ENCODE results near the gene INIP. TPM values are rescaled to one million over a fixed set of nuclear protein-coding genes. Genes with fewer than 3 reads are reported as not detected.

The INIP gene
- total and polyA plus RNA-seq, 2 experiments from 2014 or later = 18.5 to 33.4 TPM

GRCh38 chr9:112655668-112656067 is 62.2 kb downstream of the INIP start:
- Histone ChIP-seq H3F3A (ENCODE audit: insufficient read depth) (no peaks in the 10 kb centered on the region), H3K9ac (no peak overlapping the region), H3K9me3 (ENCODE audit: low read depth) (no peaks in the 10 kb centered on the region), H3K4me2 (ENCODE audit: unreplicated experiment) (no peak overlapping the region), H3K27ac (no peak overlapping the region), H4K20me1 (ENCODE audit: insufficient read depth) (no peaks in the 10 kb centered on the region), H3K4me3 (no peak overlapping the region), H3K36me3 (ENCODE audit: low read depth) (0 out of 2 replicates have a peak, but pooled peaks cover 4% of the 10 kb centered on the region), H3K4me1 (ENCODE audit: insufficient read depth) (no peaks in the 10 kb centered on the region), H3K79me2 (ENCODE audit: insufficient read depth) (no peaks in the 10 kb centered on the region), H2AFZ (no peak overlapping the region), H3K9me2 (ENCODE audit: insufficient read depth) (no peaks in the 10 kb centered on the region), H3K27me3 (replicated peaks; ENCODE audit: insufficient read depth) (no peaks in the 10 kb centered on the region)
- no peak for DNase-seq
- 82 to 87% methylated on average over 3 of the region's 3 CpGs for WGBS, 2 experiments (ENCODE audit: low coverage in 1 of 2, low lambda C conversion rate in 2 of 2, missing lambda C conversion rate in 2 of 2)
- in situ Hi-C loops (cut with MboI) = no loop called here
- TF ChIP-seq EZH2phosphoT487 (IDR thresholded peaks at IDR 0.05; ENCODE audit: insufficient read depth, low read depth) (no peak), EZH2 (IDR thresholded peaks at IDR 0.05; ENCODE audit: insufficient read depth, poor library complexity, severe bottlenecking) (no peak)

- DNase-seq = no peak
- no peak overlapping the region for H3K9ac ChIP-seq
- no peaks in the 10 kb centered on the region for H3F3A ChIP-seq (ENCODE audit: insufficient read depth)
- in situ Hi-C loops (cut with MboI) = no loop called here
- whole genome bisulfite sequencing, 2 experiments (ENCODE audit: low coverage in 1 of 2, low lambda C conversion rate in 2 of 2, missing lambda C conversion rate in 2 of 2) = 83 to 88% methylated on average over 5 of the region's 5 CpGs
- no peaks in the 10 kb centered on the region for H3K9me3 ChIP-seq (ENCODE audit: low read depth)
- H3K27me3 ChIP-seq (replicated peaks; ENCODE audit: insufficient read depth) = no peaks in the 10 kb centered on the region
- H3K79me2 ChIP-seq (ENCODE audit: insufficient read depth) = no peaks in the 10 kb centered on the region
- H3K27ac ChIP-seq = no peak overlapping the region
- H3K4me2 ChIP-seq (ENCODE audit: unreplicated experiment) = no peak overlapping the region
- H2AFZ ChIP-seq = no peak overlapping the region
- no peak for TF ChIP-seq EZH2phosphoT487 (IDR thresholded peaks at IDR 0.05; ENCODE audit: insufficient read depth, low read depth)
- TF ChIP-seq EZH2 (IDR thresholded peaks at IDR 0.05; ENCODE audit: insufficient read depth, poor library complexity, severe bottlenecking) = no peak
- peaks cover 8% of the 10 kb centered on the region; the same call in 1 of the 2 replicates for H3K36me3 ChIP-seq (ENCODE audit: low read depth)
- H3K9me2 ChIP-seq (ENCODE audit: insufficient read depth) = no peaks in the 10 kb centered on the region
- H4K20me1 ChIP-seq (ENCODE audit: insufficient read depth) = no peaks in the 10 kb centered on the region
- no peak overlapping the region for H3K4me3 ChIP-seq
- H3K4me1 ChIP-seq (ENCODE audit: insufficient read depth) = no peaks in the 10 kb centered on the region
These were observed 63.6 kb downstream of the INIP start for GRCh38 chr9:112654282-112654681.

- Histone ChIP-seq H3F3A (ENCODE audit: insufficient read depth) (no peaks in the 10 kb centered on the region), H3K9ac (no peak overlapping the region), H3K9me2 (ENCODE audit: insufficient read depth) (no peaks in the 10 kb centered on the region), H3K79me2 (ENCODE audit: insufficient read depth) (no peaks in the 10 kb centered on the region), H4K20me1 (ENCODE audit: insufficient read depth) (no peaks in the 10 kb centered on the region), H3K36me3 (ENCODE audit: low read depth) (peaks cover 25% of the 10 kb centered on the region), H3K4me1 (ENCODE audit: insufficient read depth) (peaks cover 5% of the 10 kb centered on the region; the same call in 1 of the 2 replicates), H3K27me3 (replicated peaks; ENCODE audit: insufficient read depth) (no peaks in the 10 kb centered on the region), H3K4me3 (no peak overlapping the region), H3K4me2 (ENCODE audit: unreplicated experiment) (no peak overlapping the region), H3K27ac (no peak overlapping the region), H3K9me3 (ENCODE audit: low read depth) (no peaks in the 10 kb centered on the region), H2AFZ (no peak overlapping the region)
- in situ Hi-C loops (cut with MboI) = no loop called here
- TF ChIP-seq EZH2phosphoT487 (IDR thresholded peaks at IDR 0.05; ENCODE audit: insufficient read depth, low read depth) = no peak
- TF ChIP-seq EZH2 (IDR thresholded peaks at IDR 0.05; ENCODE audit: insufficient read depth, poor library complexity, severe bottlenecking) = no peak
- WGBS, 2 experiments (ENCODE audit: low coverage in 1 of 2, low lambda C conversion rate in 2 of 2, missing lambda C conversion rate in 2 of 2) = 74 to 83% methylated on average over 1 of the region's 1 CpG
- DNase-seq = no peak
These were observed 69.3 kb downstream of the INIP start for GRCh38 chr9:112648624-112649023.

- TF ChIP-seq EZH2 (IDR thresholded peaks at IDR 0.05; ENCODE audit: insufficient read depth, poor library complexity, severe bottlenecking) (no peak), EZH2phosphoT487 (IDR thresholded peaks at IDR 0.05; ENCODE audit: insufficient read depth, low read depth) (no peak)
- Histone ChIP-seq H3K4me3 (no peak overlapping the region), H3K27ac (no peak overlapping the region), H3K9me3 (ENCODE audit: low read depth) (no peaks in the 10 kb centered on the region), H3F3A (ENCODE audit: insufficient read depth) (no peaks in the 10 kb centered on the region), H3K4me2 (ENCODE audit: unreplicated experiment) (no peak overlapping the region), H3K9me2 (ENCODE audit: insufficient read depth) (no peaks in the 10 kb centered on the region), H3K9ac (no peak overlapping the region), H3K79me2 (ENCODE audit: insufficient read depth) (no peaks in the 10 kb centered on the region), H4K20me1 (ENCODE audit: insufficient read depth) (no peaks in the 10 kb centered on the region), H2AFZ (no peak overlapping the region), H3K36me3 (ENCODE audit: low read depth) (peaks cover 25% of the 10 kb centered on the region), H3K4me1 (ENCODE audit: insufficient read depth) (peaks cover 5% of the 10 kb centered on the region; the same call in 1 of the 2 replicates), H3K27me3 (replicated peaks; ENCODE audit: insufficient read depth) (no peaks in the 10 kb centered on the region)
- WGBS, 2 experiments (ENCODE audit: low coverage in 1 of 2, low lambda C conversion rate in 2 of 2, missing lambda C conversion rate in 2 of 2) = 98 to 99% methylated on average over 3 of the region's 3 CpGs
- DNase-seq = no peak
- in situ Hi-C loops (cut with MboI) = no loop called here
These were observed 70.3 kb downstream of the INIP start for GRCh38 chr9:112647596-112647995.

GRCh38 chr9:112642126-112642525 is 75.8 kb downstream of the INIP start:
- Histone ChIP-seq H3K9me2 (ENCODE audit: insufficient read depth) (no peaks in the 10 kb centered on the region), H3K9me3 (ENCODE audit: low read depth) (no peaks in the 10 kb centered on the region), H3K27ac (no peak overlapping the region), H3K27me3 (replicated peaks; ENCODE audit: insufficient read depth) (no peaks in the 10 kb centered on the region), H3K9ac (no peak overlapping the region), H3K4me2 (ENCODE audit: unreplicated experiment) (no peak overlapping the region), H3F3A (ENCODE audit: insufficient read depth) (no peaks in the 10 kb centered on the region), H4K20me1 (ENCODE audit: insufficient read depth) (no peaks in the 10 kb centered on the region), H2AFZ (no peak overlapping the region), H3K4me3 (no peak overlapping the region), H3K4me1 (ENCODE audit: insufficient read depth) (peaks cover 5% of the 10 kb centered on the region; the same call in 1 of the 2 replicates), H3K36me3 (ENCODE audit: low read depth) (0 out of 2 replicates have a peak, but pooled peaks cover 4% of the 10 kb centered on the region), H3K79me2 (ENCODE audit: insufficient read depth) (no peaks in the 10 kb centered on the region)
- DNase-seq = no peak
- in situ Hi-C loops (cut with MboI) = no loop called here
- no peak for TF ChIP-seq EZH2phosphoT487 (IDR thresholded peaks at IDR 0.05; ENCODE audit: insufficient read depth, low read depth)
- TF ChIP-seq EZH2 (IDR thresholded peaks at IDR 0.05; ENCODE audit: insufficient read depth, poor library complexity, severe bottlenecking) = no peak
- WGBS, 2 experiments (ENCODE audit: low coverage in 1 of 2, low lambda C conversion rate in 2 of 2, missing lambda C conversion rate in 2 of 2) = 95 to 99% methylated on average over 3 of the region's 3 CpGs

All from GM23248 (cell line).